H9 (cell line): ENCODE measurements around the gene UMAD1. TPM values are rescaled to one million over a fixed set of nuclear protein-coding genes. Genes with fewer than 3 reads are reported as not detected.

ENCODE experiments used
- DNase-seq: peaks from one replicate; pipeline ENCODE4 v3.0.0-alpha.2; 2017
- H2AFZ ChIP-seq: one replicate; pipeline ENCODE4 v1.6.1; 2013; ENCODE audit warnings: mild to moderate bottlenecking, low read length, control low read depth, moderate library complexity
- H2AK5ac ChIP-seq: 2 replicates; pipeline ENCODE4 v1.6.1; 2013; ENCODE audit warnings: low read length, control low read depth, mixed read lengths; ENCODE audit not compliant: insufficient read length
- H2BK120ac ChIP-seq: one replicate; pipeline ENCODE4 v1.6.1; 2013; ENCODE audit warnings: low read depth, mild to moderate bottlenecking, low read length, control low read depth, inconsistent platforms; ENCODE audit not compliant: poor library complexity, severe bottlenecking
- H2BK12ac ChIP-seq: 2 replicates; pipeline ENCODE4 v1.6.1; 2013; ENCODE audit warnings: low read length, control low read depth, mixed read lengths, low read depth; ENCODE audit not compliant: insufficient read length
- H2BK15ac ChIP-seq: 2 replicates; pipeline ENCODE4 v1.6.1; 2013; ENCODE audit warnings: low read depth, low read length, control low read depth
- H2BK20ac ChIP-seq: one replicate; pipeline ENCODE4 v1.6.1; 2013; ENCODE audit warnings: low read depth, mild to moderate bottlenecking, low read length, control low read depth, inconsistent platforms; ENCODE audit not compliant: poor library complexity, severe bottlenecking
- H2BK5ac ChIP-seq: 2 replicates; pipeline ENCODE4 v1.6.1; 2013; ENCODE audit warnings: low read length, control low read depth, mixed read lengths; ENCODE audit not compliant: insufficient read length
- H3K14ac ChIP-seq: 2 replicates; pipeline ENCODE4 v1.6.1; 2013; ENCODE audit warnings: low read length, control low read depth; ENCODE audit not compliant: insufficient read depth
- H3K18ac ChIP-seq: 2 replicates; pipeline ENCODE4 v1.6.1; 2013; ENCODE audit warnings: low read depth, mild to moderate bottlenecking, mixed read lengths, low read length, control low read depth; ENCODE audit not compliant: insufficient read length
- H3K23ac ChIP-seq: 2 replicates; pipeline ENCODE4 v1.6.1; 2013; ENCODE audit warnings: low read length, control low read depth, mixed read lengths, low read depth; ENCODE audit not compliant: insufficient read length
- H3K23me2 ChIP-seq: 2 replicates; pipeline ENCODE4 v1.6.1; 2013; ENCODE audit warnings: low read depth, mild to moderate bottlenecking, mixed read lengths, low read length, control low read depth; ENCODE audit not compliant: insufficient read length, poor library complexity, severe bottlenecking
- H3K27ac ChIP-seq: 2 replicates; pipeline ENCODE4 v1.5.1; 2013; ENCODE audit warnings: low read length, control low read depth, mixed read lengths, low read depth; ENCODE audit not compliant: insufficient read length
- H3K27me3 ChIP-seq: 2 replicates; pipeline ENCODE4 v1.6.1; 2013; ENCODE audit warnings: low read length, control low read depth, inconsistent platforms; ENCODE audit not compliant: insufficient read depth
- H3K4ac ChIP-seq: 2 replicates; pipeline ENCODE4 v1.6.1; 2013; ENCODE audit warnings: low read depth, mild to moderate bottlenecking, control low read depth, inconsistent platforms, low read length, moderate library complexity
- H3K4me1 ChIP-seq: 2 replicates; pipeline ENCODE4 v1.6.1; 2013; ENCODE audit warnings: low read length, control low read depth, inconsistent platforms; ENCODE audit not compliant: insufficient read depth
- H3K4me2 ChIP-seq: 2 replicates; pipeline ENCODE4 v1.6.1; 2013; ENCODE audit warnings: low read length, control low read depth, mixed read lengths; ENCODE audit not compliant: insufficient read length, insufficient read depth
- H3K56ac ChIP-seq: 2 replicates; pipeline ENCODE4 v1.6.1; 2013; ENCODE audit warnings: low read depth, mild to moderate bottlenecking, mixed read lengths, low read length, control low read depth; ENCODE audit not compliant: insufficient read length
- H3K79me1 ChIP-seq: 2 replicates; pipeline ENCODE4 v1.6.1; 2013; ENCODE audit warnings: low read depth, mild to moderate bottlenecking, moderate library complexity, low read length, control low read depth, inconsistent platforms; ENCODE audit not compliant: insufficient read depth, poor library complexity, severe bottlenecking
- H3K79me2 ChIP-seq: 2 replicates; pipeline ENCODE4 v1.6.1; 2013; ENCODE audit warnings: low read length, control low read depth, inconsistent platforms; ENCODE audit not compliant: insufficient read depth
- H3K9ac ChIP-seq: 2 replicates; pipeline ENCODE4 v1.6.1; 2013; ENCODE audit warnings: low read length, control low read depth, mixed read lengths; ENCODE audit not compliant: insufficient read length; ENCODE audit errors: extremely low read depth
- H3K9me3 ChIP-seq: one replicate; pipeline ENCODE4 v1.6.1; 2013; ENCODE audit warnings: low read depth, low read length, inconsistent platforms; ENCODE audit not compliant: control insufficient read depth
- H3T11ph ChIP-seq: one replicate; pipeline ENCODE4 v1.6.1; 2013; ENCODE audit warnings: mild to moderate bottlenecking, low read length, control low read depth, inconsistent platforms
- H4K20me1 ChIP-seq: one replicate; pipeline ENCODE4 v1.6.1; 2013; ENCODE audit not compliant: control insufficient read depth, insufficient read length, insufficient read depth
- H4K5ac ChIP-seq: 2 replicates; pipeline ENCODE4 v1.6.1; 2013; ENCODE audit warnings: low read depth, mild to moderate bottlenecking, mixed read lengths, low read length, control low read depth; ENCODE audit not compliant: insufficient read length
- H4K8ac ChIP-seq: replicated peaks from 2 replicates; pipeline ENCODE4 v1.6.1; 2013; ENCODE audit warnings: low read length, control low read depth, mixed read lengths, low read depth; ENCODE audit not compliant: insufficient read length
- H4K91ac ChIP-seq: 2 replicates; pipeline ENCODE4 v1.6.1; 2013; ENCODE audit warnings: low read depth, mild to moderate bottlenecking, moderate library complexity, mixed read lengths, low read length, control low read depth; ENCODE audit not compliant: insufficient read length
- H3K27ac Mint-ChIP-seq, 3 experiments: 2 replicates in 2 of 3; 3 replicates in 1 of 3; pipeline ENCODE4 v1.8.0; 2020 to 2021; ENCODE audit warnings: mixed read lengths in 3 of 3, mild to moderate bottlenecking in 1 of 3, moderate library complexity in 1 of 3
- H3K27me3 Mint-ChIP-seq: 2 replicates; pipeline ENCODE4 v1.8.0; 2021; ENCODE audit warnings: low read depth, mild to moderate bottlenecking, moderate library complexity, mixed read lengths
- H3K36me3 Mint-ChIP-seq, 3 experiments: 2 replicates in 2 of 3; 3 replicates in 1 of 3; pipeline ENCODE4 v1.8.0; 2020 to 2021; ENCODE audit warnings: low read depth in 3 of 3, mixed read lengths in 3 of 3; ENCODE audit not compliant: insufficient read depth in 1 of 3
- H3K4me1 Mint-ChIP-seq, 2 experiments: 2 replicates each; pipeline ENCODE4 v1.8.0; 2020; ENCODE audit warnings: mixed read lengths in 2 of 2
- H3K4me3 Mint-ChIP-seq, 2 experiments: 2 replicates in 1 of 2; 3 replicates in 1 of 2; pipeline ENCODE4 v1.8.0; 2020 to 2021; ENCODE audit warnings: mild to moderate bottlenecking in 2 of 2, mixed read lengths in 2 of 2, moderate library complexity in 1 of 2
- H3K9me3 Mint-ChIP-seq, 2 experiments: 2 replicates in 1 of 2; 3 replicates in 1 of 2; pipeline ENCODE4 v1.8.0; 2020; ENCODE audit warnings: mild to moderate bottlenecking in 2 of 2, mixed read lengths in 2 of 2, moderate library complexity in 1 of 2
- CTCF ChIP-seq: fragments of 200-600 bp; sonication (generic); conservative IDR thresholded peaks from 3 replicates; pipeline ENCODE4 v1.8.0; 2021; ENCODE audit warnings: antibody characterized with exemption, mild to moderate bottlenecking
- WGBS: extraction: QIAGEN DNeasy Blood & Tissue Kit; methylation state at CpG from one replicate; pipeline ENCODE4 v1.1.7; 2013; ENCODE audit warnings: missing lambda C conversion rate, low lambda C conversion rate, mixed read lengths; ENCODE audit not compliant: insufficient read length; ENCODE audit errors: extremely low coverage; 5-methylcytosine and 5-hydroxymethylcytosine counted together
- total RNA-seq: library from RNA; stranded (reverse); gene quantifications from 2 replicates; pipeline ENCODE4 v1.2.1, GENCODE V29; 2021

UMAD1 gene
- total RNA-seq, 1 experiment from 2014 or later, result 8.9 TPM

GRCh38 chr7:7652798-7653540 is 12.4 kb downstream of the UMAD1 start:
- H3K4me1 Mint-ChIP-seq, result peaks cover 11 to 21% of the 10 kb centered on the region in 2 experiments; a peak in 3 of 4 replicates
- no peak for DNase-seq
- H2BK12ac ChIP-seq, result no peak overlapping the region
- peaks cover 8 to 21% (median 17%) of the 10 kb centered on the region in 3 experiments for H3K36me3 Mint-ChIP-seq
- H4K8ac ChIP-seq, result no peak overlapping the region
- H4K91ac ChIP-seq, result no peak overlapping the region
- H2AK5ac ChIP-seq, result no peak overlapping the region
- H3K27me3 ChIP-seq, result no peaks in the 10 kb centered on the region
- no peak overlapping the region for H3K4me3 Mint-ChIP-seq
- no peaks in the 10 kb centered on the region for H3K4me1 ChIP-seq
- no CpG with 5 or more reads among the region's 1 CpG for WGBS
- no peak overlapping the region for H3T11ph ChIP-seq
- H3K27me3 Mint-ChIP-seq, result no peaks in the 10 kb centered on the region
- H3K14ac ChIP-seq, result no peak overlapping the region
- TF ChIP-seq CTCF, result no peak
- H3K56ac ChIP-seq, result no peak overlapping the region
- no peaks in the 10 kb centered on the region; the same call in 1 of the 2 replicates for H3K79me2 ChIP-seq
- no peak overlapping the region for H2BK20ac ChIP-seq
- no peaks in the 10 kb centered on the region for H3K23me2 ChIP-seq
- H3K23ac ChIP-seq, result no peak overlapping the region
- H3K4ac ChIP-seq, result no peak overlapping the region
- H3K9me3 Mint-ChIP-seq, result peaks cover 10 to 14% of the 10 kb centered on the region in 2 experiments
- H4K5ac ChIP-seq, result no peak overlapping the region
- H3K9me3 ChIP-seq, result no peaks in the 10 kb centered on the region
- H3K27ac Mint-ChIP-seq, result no peak overlapping the region
- no peak overlapping the region for H2AFZ ChIP-seq
- no peak overlapping the region for H3K4me2 ChIP-seq
- no peak overlapping the region for H2BK120ac ChIP-seq
- H2BK15ac ChIP-seq, result no peak overlapping the region
- H3K18ac ChIP-seq, result no peak overlapping the region
- H3K79me1 ChIP-seq, result peaks cover 4% of the 10 kb centered on the region
- no peak overlapping the region for H3K27ac ChIP-seq
- no peak overlapping the region for H2BK5ac ChIP-seq
- H4K20me1 ChIP-seq, result no peaks in the 10 kb centered on the region
- H3K9ac ChIP-seq, result no peak overlapping the region
